Uterus (tissue), 4 donors: ENCODE data around the gene BBS9. TPM values are rescaled to one million over a fixed set of nuclear protein-coding genes. Genes with fewer than 3 reads are reported as not detected.

ENCODE experiments used
- DNase-seq, 2 donors: peaks; one replicate each; pipeline ENCODE4 v3.0.0-alpha.2; 2019 to 2020
- H3K27ac ChIP-seq, 2 donors: fragments of 200-600 bp; sonication (generic); 1 replicate in 1 of 2; 2 replicates in 1 of 2; pipeline ENCODE4 v1.5.1; 2016 to 2018
- H3K27me3 ChIP-seq, 2 donors: fragments of 200-600 bp; sonication (generic); one replicate each; pipeline ENCODE4 v1.5.1; 2018 to 2019; ENCODE audit warnings: control low read depth in 1 of 2
- H3K36me3 ChIP-seq, 2 donors: fragments of 200-600 bp; sonication (generic); one replicate each; pipeline ENCODE4 v1.5.1; 2019; ENCODE audit warnings: control low read depth in 1 of 2
- H3K4me1 ChIP-seq, 2 donors: fragments of 200-600 bp; sonication (generic); one replicate each; pipeline ENCODE4 v1.5.1; 2018 to 2019; ENCODE audit warnings: control low read depth in 1 of 2
- H3K4me3 ChIP-seq, 2 donors: fragments of 200-600 bp; sonication (generic); 1 replicate in 1 of 2; 2 replicates in 1 of 2; pipeline ENCODE4 v1.5.1; 2018 to 2019; ENCODE audit warnings: mild to moderate bottlenecking in 1 of 2
- H3K9me3 ChIP-seq, 2 donors: fragments of 200-600 bp; sonication (generic); one replicate each; pipeline ENCODE4 v1.5.1; 2019; ENCODE audit warnings: control low read depth in 1 of 2
- CTCF ChIP-seq, 4 experiments: fragments of 200-600 bp in 2 of 4; fragments of 450-650 bp in 2 of 4; sonication (generic) in 2 of 4; IDR thresholded peaks; one replicate each; pipeline ENCODE4 v1.5.1; 2016 to 2019; ENCODE audit warnings: antibody characterized with exemption in 4 of 4, mild to moderate bottlenecking in 2 of 4, moderate library complexity in 1 of 4
- POLR2A ChIP-seq, 2 donors: fragments of 450-650 bp; IDR thresholded peaks; one replicate each; pipeline ENCODE4 v1.6.1; 2016; ENCODE audit warnings: antibody characterized with exemption in 2 of 2, mild to moderate bottlenecking in 1 of 2, moderate library complexity in 1 of 2
- intact Hi-C: fragments of 100-400 bp; cut with DNase I; formaldehyde crosslinking; loops from one replicate; pipeline ENCODE4 v1.15.1; 2023; ENCODE audit warnings: low total_unique reads
- total RNA-seq, 4 donors: library from RNA; depleted of rRNA in 3 of 4; stranded (reverse); fragments of >200 nt in 3 of 4; gene quantifications; one replicate each; pipeline versions ENCODE4 v1.1.0 to v1.2.4, GENCODE V29; 2014 to 2023
- donor health status: DM: yes; HTN: yes; CAD: no.

The BBS9 gene
- total RNA-seq, 4 donors from 2014 or later: 24.1 to 77.4 (median 39.4) TPM

- H3K4me1 ChIP-seq: no peaks in the 10 kb centered on the region
- H3K27ac ChIP-seq: no peak overlapping the region
- H3K4me3 ChIP-seq: no peak overlapping the region
- TF ChIP-seq POLR2A (IDR thresholded peaks at IDR 0.05): no peak
- no peak for TF ChIP-seq CTCF (IDR thresholded peaks at IDR 0.05)
- intact Hi-C loops: no loop called here
- H3K27me3 ChIP-seq: no peaks in the 10 kb centered on the region
- peaks cover 0 to 2% of the 10 kb centered on the region in 2 donors for H3K9me3 ChIP-seq
- no peaks in the 10 kb centered on the region for H3K36me3 ChIP-seq
- no peak for DNase-seq
These were observed 281.7 kb downstream of the BBS9 start for GRCh38 chr7:33411020-33411419.

- H3K4me3 ChIP-seq: no peak overlapping the region
- DNase-seq: no peak
- no peak for TF ChIP-seq POLR2A (IDR thresholded peaks at IDR 0.05)
- no peak for TF ChIP-seq CTCF (IDR thresholded peaks at IDR 0.05)
- intact Hi-C loops: no loop called here
- H3K9me3 ChIP-seq: no peaks in the 10 kb centered on the region
- H3K27ac ChIP-seq: no peak overlapping the region
- no peaks in the 10 kb centered on the region for H3K4me1 ChIP-seq
- H3K27me3 ChIP-seq: no peaks in the 10 kb centered on the region
- no peaks in the 10 kb centered on the region for H3K36me3 ChIP-seq
These were observed 283.0 kb downstream of the BBS9 start for GRCh38 chr7:33412331-33412730.

DNA sequence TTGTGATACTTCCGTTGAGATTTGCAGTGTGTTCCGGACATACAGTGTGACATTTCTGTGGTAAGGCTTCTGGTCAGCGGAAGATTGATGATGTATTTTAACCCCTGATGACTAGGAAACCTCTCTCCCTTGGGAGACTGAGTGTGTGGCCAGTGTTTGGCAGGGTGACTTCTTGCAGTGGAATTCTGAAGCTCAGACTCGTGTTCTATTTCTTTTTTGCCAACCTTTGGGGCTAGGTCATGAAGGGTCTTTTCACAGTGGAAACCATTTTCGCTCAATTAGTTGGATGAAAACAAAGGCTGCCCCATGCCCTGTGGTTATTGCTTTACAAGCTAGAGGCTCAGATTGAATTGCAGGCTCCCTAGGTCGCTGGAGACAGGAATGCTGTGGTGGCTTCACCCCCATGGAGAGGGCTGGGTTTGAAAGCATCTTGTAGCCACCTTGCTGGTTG is 288.9 kb downstream of the BBS9 start:
- H3K27me3 ChIP-seq: no peaks in the 10 kb centered on the region
- intact Hi-C loops: no loop called here
- no peak overlapping the region for H3K4me3 ChIP-seq
- H3K4me1 ChIP-seq: no peaks in the 10 kb centered on the region
- no peak overlapping the region for H3K27ac ChIP-seq
- TF ChIP-seq CTCF (IDR thresholded peaks at IDR 0.05): no peak
- no peak for TF ChIP-seq POLR2A (IDR thresholded peaks at IDR 0.05)
- no peaks in the 10 kb centered on the region for H3K36me3 ChIP-seq
- no peak for DNase-seq
- H3K9me3 ChIP-seq: no peaks in the 10 kb centered on the region

DNA sequence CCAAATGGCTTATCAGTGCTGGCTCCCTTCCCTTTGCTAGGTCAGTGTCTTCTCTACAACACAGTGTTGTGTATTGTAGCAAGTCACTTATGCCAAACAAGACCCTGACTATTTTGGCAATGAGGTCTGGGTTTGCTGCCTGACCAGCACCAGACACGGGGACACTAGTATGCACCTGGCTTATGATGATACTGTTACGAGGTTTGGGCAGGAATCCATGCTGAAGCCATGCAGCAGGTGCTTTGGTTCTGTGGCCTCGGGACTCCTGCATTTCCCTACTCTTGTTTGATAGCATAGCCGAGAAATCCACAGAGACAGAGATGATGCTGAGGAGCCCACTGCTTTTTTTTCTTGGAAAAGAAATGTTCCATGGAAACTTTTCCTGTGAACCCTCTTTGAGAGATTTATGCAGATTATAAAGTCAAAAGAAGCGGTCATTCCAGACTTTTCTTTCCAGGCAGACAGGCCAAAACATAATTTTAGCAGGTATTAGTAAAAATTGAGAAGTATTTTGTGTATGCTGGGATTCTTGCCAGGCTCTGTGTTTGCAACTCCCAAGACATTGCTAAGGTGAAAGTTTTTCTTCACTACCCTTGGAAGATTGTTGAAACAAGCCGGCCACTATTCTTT is 291.1 kb downstream of the BBS9 start:
- H3K4me1 ChIP-seq: no peaks in the 10 kb centered on the region
- TF ChIP-seq POLR2A (IDR thresholded peaks at IDR 0.05) (no peak), CTCF (IDR thresholded peaks at IDR 0.05) (no peak)

GRCh38 chr7:33421429-33421828 is 292.1 kb downstream of the BBS9 start:
- Histone ChIP-seq H3K27me3 (no peaks in the 10 kb centered on the region), H3K4me1 (no peaks in the 10 kb centered on the region), H3K4me3 (no peak overlapping the region), H3K36me3 (no peaks in the 10 kb centered on the region), H3K9me3 (no peaks in the 10 kb centered on the region), H3K27ac (no peak overlapping the region)
- no peak for DNase-seq
- intact Hi-C loops: no loop called here
- TF ChIP-seq CTCF (IDR thresholded peaks at IDR 0.05) (no peak), POLR2A (IDR thresholded peaks at IDR 0.05) (no peak)

More for the DNA sequence above, 291.1 kb downstream of the BBS9 start:
- H3K4me3 ChIP-seq: no peak overlapping the region
- intact Hi-C loops: no loop called here
- DNase-seq: no peak
- no peak overlapping the region for H3K27ac ChIP-seq
- no peaks in the 10 kb centered on the region for H3K27me3 ChIP-seq
- no peaks in the 10 kb centered on the region for H3K36me3 ChIP-seq
- H3K9me3 ChIP-seq: no peaks in the 10 kb centered on the region
